HG02885 (cell line): Measurements from ENCODE around the gene PGA5.
"Not testable (repeated sequence)": the region's sequence is repeated elsewhere in the genome, so short reads cannot be mapped to it uniquely, and the experiment has no call there.

ENCODE experiments used
- ATAC-seq: cut with Tn5 transposase; IDR thresholded peaks from one replicate; pipeline ENCODE4 v1.9.1; 2021; ENCODE audit warnings: mild to moderate bottlenecking; ENCODE audit not compliant: unreplicated experiment, poor library complexity

The PGA5 gene

GRCh38 chr11:61222692-61223091, 18.3 kb upstream of the PGA5 start:
- ATAC-seq: not testable (repeated sequence)

DNA sequence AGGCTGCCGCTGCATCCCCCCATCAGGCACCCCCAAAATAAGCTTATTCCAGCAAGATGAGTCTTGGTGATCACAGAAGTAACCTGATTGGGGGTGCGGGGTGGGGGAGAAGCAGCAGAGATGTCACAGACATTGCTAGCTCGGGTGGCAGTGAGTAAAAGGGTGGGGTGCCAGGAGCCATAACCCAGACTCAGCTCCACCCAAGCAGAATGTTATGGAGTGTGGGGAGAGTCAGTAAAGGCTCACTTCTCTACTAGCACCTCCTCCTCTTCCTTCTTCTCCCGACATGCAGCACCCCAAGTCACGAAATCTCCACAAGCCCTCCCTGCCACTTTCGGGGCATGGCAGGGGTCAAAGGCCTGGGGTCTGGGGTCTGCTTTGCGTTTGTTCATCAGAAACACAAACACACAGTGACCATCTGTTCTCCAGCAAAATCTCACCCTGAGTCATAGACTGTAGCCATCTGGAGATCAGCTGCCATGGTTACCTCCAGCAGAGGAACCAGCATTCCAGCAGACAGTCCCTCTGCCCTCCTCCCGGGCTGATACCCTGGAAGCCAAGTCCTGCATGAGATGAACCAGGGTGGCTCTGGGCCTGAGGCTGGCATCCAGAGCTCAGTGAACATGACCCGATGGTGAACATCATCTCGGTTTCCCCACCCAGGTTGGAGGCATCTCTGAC, 14.4 kb upstream of the PGA5 start:
- not testable (repeated sequence) for ATAC-seq

- ATAC-seq: not testable (repeated sequence)
Measured at GRCh38 chr11:61229458-61229857, 11.5 kb upstream of the PGA5 start.

DNA sequence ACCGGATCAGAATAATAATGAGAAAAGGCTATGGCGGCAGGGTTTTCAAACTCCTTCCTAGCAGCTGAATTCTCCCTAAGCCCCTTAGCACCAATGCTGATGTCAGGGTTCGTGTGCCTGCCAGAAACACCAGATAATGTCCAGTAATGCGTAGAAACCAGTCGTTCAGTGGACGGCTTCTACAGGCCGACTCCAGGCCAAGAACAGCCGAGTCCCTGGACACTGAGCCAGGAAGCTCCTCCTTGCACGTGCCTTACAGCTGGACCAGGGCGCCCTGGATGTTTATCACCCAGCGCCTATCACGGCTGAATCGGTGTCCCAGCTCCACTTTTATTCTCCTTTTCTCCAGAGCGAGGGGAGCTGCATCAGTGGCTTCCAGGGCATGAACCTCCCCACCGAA, 9.9 kb upstream of the PGA5 start:
- not testable (repeated sequence) for ATAC-seq

DNA sequence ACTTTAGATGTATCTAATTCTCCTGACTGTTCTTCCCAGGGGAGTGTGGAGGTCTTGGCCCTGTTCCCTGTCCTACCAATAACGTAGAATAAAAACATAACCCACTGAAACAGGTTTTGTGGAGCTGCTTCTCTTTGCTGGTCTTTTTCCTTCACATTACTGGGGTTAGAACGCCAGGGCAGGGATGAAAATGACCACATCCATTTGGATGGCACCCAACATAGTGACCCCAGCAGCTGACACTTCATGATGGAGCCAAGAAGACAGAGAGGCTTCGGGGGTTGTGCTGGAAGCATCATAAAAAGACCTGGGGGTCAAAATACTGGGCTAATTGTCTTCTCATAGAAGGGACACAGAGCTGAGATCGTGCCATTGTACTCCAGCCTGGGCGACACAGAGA, 9.4 kb upstream of the PGA5 start:
- not testable (repeated sequence) for ATAC-seq

DNA sequence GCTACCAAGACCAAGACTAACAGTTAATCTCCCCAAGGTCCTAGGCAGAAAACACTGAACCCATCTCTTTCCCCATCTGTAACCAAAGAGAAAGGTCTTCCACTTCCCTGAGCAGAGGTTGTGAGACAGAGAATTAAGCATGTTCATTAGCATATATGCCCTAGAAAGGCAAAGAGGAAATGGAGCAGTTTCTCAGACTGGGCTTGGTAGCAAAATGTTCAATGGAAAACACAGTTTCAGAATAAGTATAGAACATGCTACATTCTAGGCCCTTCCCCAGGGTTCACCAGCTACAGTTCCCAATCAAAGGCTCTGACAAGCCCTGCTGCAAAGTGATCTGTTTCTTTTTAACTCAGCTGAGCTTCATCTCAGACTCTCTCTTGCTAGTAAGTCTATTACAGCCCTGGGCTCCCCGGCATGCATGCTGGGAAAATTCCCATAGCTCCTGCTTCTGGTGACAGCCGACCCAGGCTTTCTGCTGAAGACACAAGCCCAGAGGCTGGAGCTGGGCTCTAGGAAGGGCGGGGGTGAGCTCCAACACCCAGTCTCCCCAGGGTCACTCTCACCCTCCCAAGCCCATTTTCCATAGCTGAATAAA, 8.3 kb upstream of the PGA5 start:
- not testable (repeated sequence) for ATAC-seq

GRCh38 chr11:61237130-61237529, 3.8 kb upstream of the PGA5 start:
- not testable (repeated sequence) for ATAC-seq

DNA sequence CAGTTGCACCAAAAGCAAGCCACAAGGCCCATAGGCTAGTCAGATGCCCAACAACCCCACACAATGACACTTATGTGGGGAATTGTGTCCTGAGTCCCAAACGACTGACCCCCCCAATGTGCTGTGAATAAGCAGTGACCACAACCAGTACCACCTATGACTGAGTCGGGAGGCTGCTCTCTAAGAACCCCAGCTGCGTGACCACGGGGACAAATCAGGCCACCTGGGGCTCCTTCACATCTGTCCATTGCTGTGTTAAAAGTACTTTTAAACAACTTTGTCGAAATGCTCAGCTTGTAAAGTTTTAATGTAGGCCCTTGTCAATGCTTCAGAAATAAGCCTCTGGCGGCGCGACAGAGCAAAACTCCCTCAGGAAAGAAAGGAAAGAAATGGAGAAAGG, 687 bp upstream of the PGA5 start:
- ATAC-seq: not testable (repeated sequence)

DNA sequence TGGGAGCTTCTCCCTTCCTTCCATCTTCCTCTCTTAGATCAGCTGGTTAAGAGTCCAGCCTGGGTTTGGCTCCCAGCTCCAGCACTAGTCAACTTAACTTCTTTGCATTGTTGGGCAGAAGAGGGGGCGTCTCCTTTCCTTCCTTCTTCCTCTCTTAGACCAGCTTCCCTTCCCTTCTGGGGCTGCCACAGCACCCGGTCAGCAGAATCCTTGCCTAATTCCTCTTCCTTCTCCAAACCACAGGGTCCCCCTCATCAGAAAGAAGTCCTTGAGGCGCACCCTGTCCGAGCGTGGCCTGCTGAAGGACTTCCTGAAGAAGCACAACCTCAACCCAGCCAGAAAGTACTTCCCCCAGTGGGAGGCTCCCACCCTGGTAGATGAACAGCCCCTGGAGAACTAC, 551 bp downstream of the PGA5 start:
- ATAC-seq: not testable (repeated sequence)

DNA sequence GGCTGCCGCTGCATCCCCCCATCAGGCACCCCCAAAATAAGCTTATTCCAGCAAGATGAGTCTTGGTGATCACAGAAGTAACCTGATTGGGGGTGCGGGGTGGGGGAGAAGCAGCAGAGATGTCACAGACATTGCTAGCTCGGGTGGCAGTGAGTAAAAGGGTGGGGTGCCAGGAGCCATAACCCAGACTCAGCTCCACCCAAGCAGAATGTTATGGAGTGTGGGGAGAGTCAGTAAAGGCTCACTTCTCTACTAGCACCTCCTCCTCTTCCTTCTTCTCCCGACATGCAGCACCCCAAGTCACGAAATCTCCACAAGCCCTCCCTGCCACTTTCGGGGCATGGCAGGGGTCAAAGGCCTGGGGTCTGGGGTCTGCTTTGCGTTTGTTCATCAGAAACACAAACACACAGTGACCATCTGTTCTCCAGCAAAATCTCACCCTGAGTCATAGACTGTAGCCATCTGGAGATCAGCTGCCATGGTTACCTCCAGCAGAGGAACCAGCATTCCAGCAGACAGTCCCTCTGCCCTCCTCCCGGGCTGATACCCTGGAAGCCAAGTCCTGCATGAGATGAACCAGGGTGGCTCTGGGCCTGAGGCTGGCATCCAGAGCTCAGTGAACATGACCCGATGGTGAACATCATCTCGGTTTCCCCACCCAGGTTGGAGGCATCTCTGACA, 4.4 kb downstream of the PGA5 start:
- not testable (repeated sequence) for ATAC-seq

DNA sequence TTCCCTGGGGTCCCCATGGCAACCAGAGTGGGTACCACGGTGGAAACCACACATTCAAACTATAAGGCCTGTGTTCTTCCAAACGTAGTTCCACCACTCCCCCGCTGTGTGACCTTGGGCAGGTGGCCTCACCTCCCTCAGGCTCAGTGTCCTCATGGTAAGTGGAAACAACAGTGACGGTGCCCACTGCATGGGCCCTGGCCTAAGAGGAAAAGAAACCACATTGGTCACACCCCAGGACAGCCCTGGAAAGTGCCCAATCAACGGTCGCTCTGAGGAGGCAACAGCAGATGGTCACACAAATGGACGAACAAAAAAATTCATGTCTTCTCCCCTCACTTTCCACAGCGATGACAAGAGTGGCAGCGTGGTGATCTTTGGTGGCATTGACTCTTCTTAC, 7.1 kb downstream of the PGA5 start:
- ATAC-seq: not testable (repeated sequence)

GRCh38 chr11:61249201-61249600, 8.2 kb downstream of the PGA5 start:
- not testable (repeated sequence) for ATAC-seq

- ATAC-seq: not testable (repeated sequence)
Measured at GRCh38 chr11:61250796-61251765, 10.1 kb downstream of the PGA5 start.

DNA sequence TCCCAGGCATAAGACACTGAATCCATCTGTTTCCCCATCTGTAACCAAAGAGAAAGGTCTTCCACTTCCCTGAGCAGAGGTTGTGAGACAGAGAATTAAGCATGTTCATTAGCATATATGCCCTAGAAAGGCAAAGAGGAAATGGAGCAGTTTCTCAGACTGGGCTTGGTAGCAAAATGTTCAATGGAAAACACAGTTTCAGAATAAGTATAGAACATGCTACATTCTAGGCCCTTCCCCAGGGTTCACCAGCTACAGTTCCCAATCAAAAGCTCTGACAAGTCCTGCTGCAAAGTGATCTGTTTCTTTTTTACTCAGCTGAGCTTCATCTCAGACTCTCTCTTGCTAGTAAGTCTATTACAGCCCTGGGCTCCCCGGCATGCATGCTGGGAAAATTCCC, 11.4 kb downstream of the PGA5 start:
- not testable (repeated sequence) for ATAC-seq

DNA sequence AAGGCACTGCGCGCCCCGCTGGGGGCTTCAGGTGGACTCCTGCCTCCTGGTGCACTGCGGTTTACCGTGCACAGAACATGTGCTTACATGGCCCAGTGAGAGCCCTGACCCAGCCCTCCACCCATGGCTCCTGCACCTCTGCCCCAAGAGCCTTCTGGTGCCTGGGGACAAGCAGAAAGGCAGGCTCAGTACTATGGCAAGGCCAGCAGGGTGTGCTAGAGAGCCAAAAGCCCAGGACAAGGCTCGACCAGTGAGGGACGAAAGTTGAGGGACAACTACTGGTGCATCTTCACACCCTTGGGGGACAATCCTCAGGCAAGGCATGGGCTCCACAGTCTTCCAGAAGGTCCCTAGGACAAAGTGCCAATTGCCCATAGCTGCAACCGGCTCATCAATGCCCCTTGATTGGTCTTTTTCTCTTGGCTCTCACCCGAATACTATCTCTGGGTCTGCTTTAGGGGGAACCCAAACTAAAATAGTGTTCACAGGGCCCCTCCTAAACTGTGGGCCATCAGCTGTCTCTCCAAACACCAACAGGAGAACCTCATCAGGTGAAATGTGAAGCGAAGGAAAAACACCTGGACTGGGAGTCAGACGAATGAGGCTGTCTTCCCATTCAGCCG, 13.5 kb downstream of the PGA5 start:
- peak; percentile 79 for ATAC-seq

DNA sequence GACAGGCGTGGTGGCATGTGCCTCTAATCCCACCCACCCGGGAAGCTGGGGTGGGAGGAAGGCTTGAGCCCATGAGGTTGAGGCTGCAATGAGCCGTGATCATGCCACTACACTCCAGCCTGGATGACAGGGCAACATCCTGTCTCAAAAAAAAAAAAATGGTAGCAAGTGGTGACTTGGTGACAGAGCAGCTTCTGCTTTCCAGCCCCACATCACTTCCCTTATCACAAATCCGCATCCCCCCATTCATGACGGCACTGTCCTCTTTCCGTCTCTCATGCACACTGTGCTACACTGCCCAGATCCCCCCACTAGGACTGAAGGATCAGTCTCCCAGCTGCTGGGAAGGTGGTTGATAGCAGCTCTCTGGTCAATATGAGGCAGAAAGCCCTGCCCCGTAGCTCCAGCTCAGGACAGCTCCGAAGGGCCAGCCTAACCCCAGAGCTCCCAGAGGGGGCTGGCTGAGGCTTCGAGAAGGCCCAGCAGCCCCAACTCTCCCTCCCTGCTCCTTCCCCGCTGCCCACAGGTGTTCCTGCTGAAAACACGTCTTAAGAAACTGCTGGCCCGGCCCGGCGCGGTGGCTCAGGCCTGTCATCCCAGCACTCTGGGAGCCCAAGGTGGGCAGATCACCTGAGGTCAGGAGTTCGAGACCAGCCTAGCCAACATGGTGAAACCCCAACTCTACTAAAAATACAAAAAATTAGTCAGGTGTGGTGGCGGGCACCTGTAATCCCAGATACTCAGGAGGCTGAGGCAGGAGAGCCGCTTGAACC, 15.9 kb downstream of the PGA5 start:
- ATAC-seq: no peak

- ATAC-seq: no peak
Measured at GRCh38 chr11:61258546-61258945, 17.6 kb downstream of the PGA5 start.

DNA sequence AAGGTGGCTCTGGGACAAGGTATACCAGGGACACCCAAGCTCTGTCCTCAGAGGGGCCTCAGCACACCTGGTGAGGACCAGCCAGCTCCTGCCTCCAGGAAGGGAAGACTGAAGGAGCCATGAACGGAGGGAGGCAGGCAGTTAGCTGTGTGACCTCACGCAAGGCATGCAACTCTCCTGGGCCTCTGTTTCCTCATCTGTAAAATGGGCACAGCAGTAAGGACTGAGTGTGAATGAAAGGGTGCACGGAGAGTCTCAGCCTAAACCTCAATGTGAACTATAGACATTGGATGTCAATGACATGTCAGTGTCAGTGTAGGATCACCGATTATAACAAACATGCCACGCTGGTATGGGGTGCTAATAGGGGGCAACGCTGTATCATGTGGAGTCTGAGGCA, 18.4 kb downstream of the PGA5 start:
- no peak for ATAC-seq

- ATAC-seq: no peak
Measured at GRCh38 chr11:61264371-61264770, 23.4 kb downstream of the PGA5 start.
